Kidney (tissue), 14 donors: Measurements from ENCODE around the gene SDF4. TPM values are rescaled to one million over a fixed set of nuclear protein-coding genes. Genes with fewer than 3 reads are reported as not detected.
"Not testable (repeated sequence)": the region's sequence is repeated elsewhere in the genome, so short reads cannot be mapped to it uniquely, and the experiment has no call there.

Experiments used
- DNase-seq, 5 donors: peaks; one replicate each; pipeline ENCODE4 v3.0.0-alpha.2; 2013 to 2020
- FAIRE-seq: peaks from 2 replicates; lab custom pipeline; 2012; peaks lifted over from hg19 to GRCh38; lab: Jason Lieb, UNC
- H3K27ac ChIP-seq, 2 donors: one replicate each; pipeline ENCODE4 v1.7.0; 2013; ENCODE audit warnings: low read depth in 2 of 2, low read length in 2 of 2, inconsistent platforms in 1 of 2
- H3K27me3 ChIP-seq: one replicate; pipeline ENCODE4 v1.7.1; 2013; ENCODE audit warnings: low read length, inconsistent platforms; ENCODE audit not compliant: control insufficient read depth, insufficient read depth
- H3K36me3 ChIP-seq, 3 donors: one replicate each; pipeline versions ENCODE4 v1.7.0 to v1.7.1; 2013; ENCODE audit warnings: low read length in 3 of 3, control low read depth in 1 of 3, inconsistent platforms in 1 of 3; ENCODE audit not compliant: insufficient read depth in 3 of 3, control insufficient read depth in 2 of 3
- H3K4me1 ChIP-seq, 3 donors: one replicate each; pipeline versions ENCODE4 v1.7.0 to v1.7.1; 2013; ENCODE audit warnings: low read length in 3 of 3, inconsistent platforms in 1 of 3, low read depth in 1 of 3; ENCODE audit not compliant: control insufficient read depth in 2 of 3, insufficient read depth in 2 of 3
- H3K4me3 ChIP-seq, 3 donors: one replicate each; pipeline versions ENCODE4 v1.7.0 to v1.8.1; 2013; ENCODE audit warnings: low read length in 3 of 3, control low read depth in 1 of 3, inconsistent platforms in 1 of 3
- H3K9ac ChIP-seq, 3 donors: one replicate each; pipeline versions ENCODE4 v1.7.0 to v1.7.1; 2013; ENCODE audit warnings: low read length in 3 of 3, control low read depth in 1 of 3, inconsistent platforms in 1 of 3
- H3K9me3 ChIP-seq, 3 donors: one replicate each; pipeline versions ENCODE4 v1.7.0 to v1.7.1; 2013; ENCODE audit warnings: low read length in 3 of 3, control low read depth in 1 of 3, inconsistent platforms in 1 of 3; ENCODE audit not compliant: control insufficient read depth in 2 of 3, insufficient read depth in 1 of 3
- intact Hi-C: fragments of 100-400 bp; cut with DNase I; formaldehyde crosslinking; loops from one replicate; pipeline ENCODE4 v1.11.1; 2022
- polyA plus RNA-seq: library from polyadenylated mRNA; stranded (reverse); fragments of 350-450 nt; fragmentation: Illumina TruSeq; extraction: RNeasy Lipid Tissue Mini Kit (QIAGEN cat#74804); gene quantifications from one replicate; pipeline ENCODE4 v1.2.3, GENCODE V29; 2014; ENCODE audit warnings: low read depth, low replicate concordance; ENCODE audit not compliant: insufficient read depth
- total RNA-seq: library from RNA; stranded (reverse); fragmentation: NEBNext Ultra II Directional; extraction: Animal tissue kit (Norgen Biotek cat#: 25700); gene quantifications from one replicate; pipeline ENCODE4 v1.2.1, GENCODE V29; 2021
- TF ChIP-seq, protein P1 (sequence below): IDR thresholded peaks from 3 replicates; pipeline ENCODE4 v1.5.1; 2012; ENCODE audit warnings: mild to moderate bottlenecking, moderate library complexity, borderline replicate concordance; ENCODE audit not compliant: insufficient read depth; ENCODE audit errors: extremely low read depth
- donor health status: control.
- donor health status: control.
- donor health status: control.
- donor health status: control.
- donor health status: control.
- donor health status: DM: yes; HTN: yes; CAD: no.
- donor health status: Normal renal cell carcinoma (clear cell type).

Gene SDF4
- total and polyA plus RNA-seq, 2 donors from 2014 or later: 143 to 160 TPM

DNA sequence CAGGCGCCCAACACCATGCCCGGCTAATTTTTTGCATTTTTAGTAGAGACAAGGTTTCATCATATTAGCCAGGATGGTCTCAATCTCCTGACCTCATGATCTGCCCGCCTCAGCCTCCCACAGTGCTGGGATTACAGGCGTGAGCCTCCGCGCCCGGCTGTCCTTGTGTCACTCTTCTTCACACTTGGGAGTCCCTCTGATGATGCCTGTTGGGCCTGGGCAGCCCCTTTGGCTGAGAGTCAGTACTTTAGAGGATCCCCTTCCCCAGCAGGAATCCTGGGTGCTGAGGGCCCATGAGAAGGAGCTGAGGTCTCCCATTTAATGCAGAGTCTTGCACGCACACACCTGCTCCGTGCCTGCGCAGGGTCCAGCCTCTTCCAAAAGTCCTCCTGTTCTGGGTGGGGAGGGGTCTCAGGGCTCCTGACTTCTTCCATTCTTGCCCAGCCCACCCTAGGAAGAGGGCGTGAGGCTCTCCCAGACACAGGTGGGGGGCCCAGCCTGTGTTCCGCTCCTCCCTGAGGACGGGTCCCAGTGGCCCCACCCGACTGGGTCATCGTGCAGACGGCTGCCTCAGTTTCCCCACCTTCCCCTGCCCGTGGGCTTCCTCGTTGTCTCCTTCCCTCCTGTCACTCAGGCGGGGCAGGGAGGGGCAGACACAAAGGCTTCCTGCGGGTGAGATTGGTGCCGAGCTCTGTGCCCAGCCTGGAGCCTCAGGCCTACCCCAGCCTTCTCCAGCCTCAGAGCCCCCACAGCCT, 54.2 kb downstream of the SDF4 start:
- Histone ChIP-seq H3K9ac (no peak overlapping the region), H3K9me3 (no peaks in the 10 kb centered on the region), H3K4me3 (no peak overlapping the region), H3K4me1 (peaks cover 0 to 2% (median 0%) of the 10 kb centered on the region in 3 donors), H3K27me3 (peaks cover 2% of the 10 kb centered on the region), H3K27ac (no peak overlapping the region), H3K36me3 (no peaks in the 10 kb centered on the region)
- TF ChIP-seq, protein P1, sequence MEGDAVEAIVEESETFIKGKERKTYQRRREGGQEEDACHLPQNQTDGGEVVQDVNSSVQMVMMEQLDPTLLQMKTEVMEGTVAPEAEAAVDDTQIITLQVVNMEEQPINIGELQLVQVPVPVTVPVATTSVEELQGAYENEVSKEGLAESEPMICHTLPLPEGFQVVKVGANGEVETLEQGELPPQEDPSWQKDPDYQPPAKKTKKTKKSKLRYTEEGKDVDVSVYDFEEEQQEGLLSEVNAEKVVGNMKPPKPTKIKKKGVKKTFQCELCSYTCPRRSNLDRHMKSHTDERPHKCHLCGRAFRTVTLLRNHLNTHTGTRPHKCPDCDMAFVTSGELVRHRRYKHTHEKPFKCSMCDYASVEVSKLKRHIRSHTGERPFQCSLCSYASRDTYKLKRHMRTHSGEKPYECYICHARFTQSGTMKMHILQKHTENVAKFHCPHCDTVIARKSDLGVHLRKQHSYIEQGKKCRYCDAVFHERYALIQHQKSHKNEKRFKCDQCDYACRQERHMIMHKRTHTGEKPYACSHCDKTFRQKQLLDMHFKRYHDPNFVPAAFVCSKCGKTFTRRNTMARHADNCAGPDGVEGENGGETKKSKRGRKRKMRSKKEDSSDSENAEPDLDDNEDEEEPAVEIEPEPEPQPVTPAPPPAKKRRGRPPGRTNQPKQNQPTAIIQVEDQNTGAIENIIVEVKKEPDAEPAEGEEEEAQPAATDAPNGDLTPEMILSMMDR: no peak
- DNase-seq: peak in 2 of 5 donors; percentile 49 to 53
- intact Hi-C loops: no loop called here
- no peak for FAIRE-seq

DNA sequence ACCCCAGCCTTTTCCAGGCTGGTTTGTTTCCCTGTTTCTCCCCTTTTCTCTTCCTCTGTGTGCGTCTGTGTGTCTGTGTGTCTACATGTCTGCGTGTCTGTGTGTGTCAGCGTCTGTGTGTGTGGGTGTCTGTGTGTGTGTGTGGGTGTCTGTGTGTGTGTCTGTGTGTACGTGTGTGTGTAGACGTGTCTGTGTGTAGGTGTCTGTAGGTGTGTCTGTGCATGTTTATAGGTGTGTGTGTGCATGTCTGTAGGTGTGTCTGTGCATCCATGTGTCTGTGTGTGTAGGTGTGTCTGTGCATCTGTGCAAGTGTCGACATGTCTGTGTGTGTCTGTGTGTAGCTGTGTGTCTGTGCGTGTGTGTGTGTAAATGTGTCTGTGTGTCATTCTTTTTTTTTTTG, 54.9 kb downstream of the SDF4 start:
- Histone ChIP-seq H3K4me1 (peaks cover 0 to 2% (median 0%) of the 10 kb centered on the region in 3 donors), H3K27me3 (peaks cover 2% of the 10 kb centered on the region), H3K27ac (no peak overlapping the region), H3K4me3 (peak overlapping the region in 1 of 3 donors; percentile 26), H3K9ac (no peak overlapping the region), H3K36me3 (no peaks in the 10 kb centered on the region), H3K9me3 (no peaks in the 10 kb centered on the region)
- TF ChIP-seq, protein P1: no peak
- intact Hi-C loops: no loop called here
- DNase-seq: peak in 1 of 5 donors; percentile 12
- no peak for FAIRE-seq

DNA sequence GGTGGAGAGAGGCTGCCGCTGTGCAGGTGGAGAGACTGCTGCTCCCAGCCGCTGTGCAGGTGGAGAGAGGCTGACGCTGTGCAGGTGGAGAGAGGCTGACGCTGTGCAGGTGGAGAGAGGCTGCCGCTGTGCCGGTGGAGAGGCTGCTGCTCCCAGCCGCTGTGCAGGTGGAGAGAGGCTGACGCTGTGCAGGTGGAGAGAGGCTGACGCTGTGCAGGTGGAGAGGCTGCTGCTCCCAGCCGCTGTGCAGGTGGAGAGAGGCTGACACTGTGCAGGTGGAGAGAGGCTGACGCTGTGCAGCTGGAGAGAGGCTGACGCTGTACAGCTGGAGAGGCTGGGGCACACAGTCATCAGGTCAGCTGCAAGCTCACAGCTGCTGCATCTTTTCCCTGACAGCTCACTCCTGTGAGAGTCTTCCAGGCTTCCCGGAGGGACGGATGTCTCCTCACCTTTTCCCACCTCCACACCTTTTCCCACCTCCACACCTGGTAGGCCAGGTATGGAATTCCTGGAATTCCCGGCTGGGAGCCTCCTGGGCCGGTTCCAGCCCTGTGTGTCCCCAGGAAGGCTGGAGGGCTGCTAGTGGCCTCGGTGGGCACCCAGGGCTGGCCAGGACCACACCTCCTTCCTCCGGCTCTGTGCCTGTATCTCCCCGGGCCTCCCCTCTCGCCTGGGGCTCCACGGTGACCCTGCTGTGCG, 55.6 kb downstream of the SDF4 start:
- H3K9ac ChIP-seq, H3K27ac ChIP-seq, H3K27me3 ChIP-seq, H3K9me3 ChIP-seq, FAIRE-seq, intact Hi-C loops, H3K4me3 ChIP-seq, H3K4me1 ChIP-seq, H3K36me3 ChIP-seq: not testable (repeated sequence)
- peak in 3 of 5 donors; percentile 40 to 61 (median 52) for DNase-seq
